Mucosa of descending colon (tissue), 3 donors: ENCODE measurements around the gene FGGY. TPM values are rescaled to one million over a fixed set of nuclear protein-coding genes. Genes with fewer than 3 reads are reported as not detected.

Source experiments
- ATAC-seq: fragments of 200-7000 bp; cut with Tn5 transposase; one replicate; pipeline ENCODE4 v1.9.1; 2020; ENCODE audit warnings: mild to moderate bottlenecking, moderate library complexity
- DNase-seq, 3 donors: peaks; one replicate each; pipeline ENCODE4 v3.0.0-alpha.2; 2020
- H3K36me3 ChIP-seq: fragments of 200-600 bp; one replicate; pipeline ENCODE4 v1.8.0; 2021; ENCODE audit warnings: low read depth, mild to moderate bottlenecking
- H3K4me1 ChIP-seq: fragments of 200-600 bp; one replicate; pipeline ENCODE4 v1.8.0; 2021; ENCODE audit warnings: low read depth, mild to moderate bottlenecking
- H3K4me3 ChIP-seq: fragments of 200-600 bp; one replicate; pipeline ENCODE4 v1.8.0; 2021; ENCODE audit warnings: mild to moderate bottlenecking
- H3K9me3 ChIP-seq: fragments of 200-600 bp; one replicate; pipeline ENCODE4 v1.8.0; 2021; ENCODE audit warnings: mild to moderate bottlenecking
- CTCF ChIP-seq: fragments of 200-600 bp; IDR thresholded peaks from one replicate; pipeline ENCODE4 v1.8.0; 2022; ENCODE audit warnings: antibody characterized with exemption, mild to moderate bottlenecking
- intact Hi-C, 2 donors: fragments of 100-400 bp; cut with DNase I in 1 of 2; cut with micrococcal nuclease in 1 of 2; formaldehyde crosslinking; loops; one replicate each; pipeline versions ENCODE4 v1.11.0 to v1.11.1; 2022; cut with DNase I, micrococcal nuclease
- total RNA-seq, 3 donors: library from RNA; stranded (reverse); fragmentation: NEBNext Ultra II Directional in 2 of 3; extraction: Animal tissue kit (Norgen Biotek cat#: 25700) in 2 of 3; gene quantifications; one replicate each; pipeline versions ENCODE4 v1.2.1 to v1.2.4, GENCODE V29; 2021 to 2023
- donor health status: DM: no; HTN: no; CAD: no; lungs with moderate emphysema.
- donor health status: DM: no; HTN: no; CAD: no.
- donor health status: DM: no; HTN: yes; CAD: no.

The FGGY gene
- total RNA-seq, 3 donors from 2014 or later: 25.2 to 38.3 (median 36.6) TPM

GRCh38 chr1:59378621-59379370, 81.9 kb downstream of the FGGY start:
- ATAC-seq (peak; percentile 48), DNase-seq (peak in 1 of 3 donors; percentile 21)
- no peak overlapping the region for H3K4me3 ChIP-seq
- no peaks in the 10 kb centered on the region for H3K4me1 ChIP-seq
- intact Hi-C loops: loop anchor here in 1 of 2 donors (5.0 kb wide), 1 partner anchor 831 kb away; the partner anchor contains the start of gene OMA1
- H3K36me3 ChIP-seq: no peaks in the 10 kb centered on the region
- no peaks in the 10 kb centered on the region for H3K9me3 ChIP-seq
- no peak for TF ChIP-seq CTCF

GRCh38 chr1:59379371-59379728, 82.5 kb downstream of the FGGY start:
- Histone ChIP-seq H3K36me3 (no peaks in the 10 kb centered on the region), H3K4me1 (no peaks in the 10 kb centered on the region), H3K9me3 (no peaks in the 10 kb centered on the region), H3K4me3 (no peak overlapping the region)
- intact Hi-C loops: loop anchor here in 1 of 2 donors (5.0 kb wide), 1 partner anchor 832 kb away; the partner anchor contains the start of gene OMA1
- ATAC-seq (peak; percentile 46), DNase-seq (no peak)
- no peak for TF ChIP-seq CTCF

GRCh38 chr1:59383963-59384362, 87.1 kb downstream of the FGGY start:
- intact Hi-C loops: no loop called here
- H3K36me3 ChIP-seq: no peaks in the 10 kb centered on the region
- ATAC-seq (no peak), DNase-seq (no peak)
- TF ChIP-seq CTCF: no peak
- no peaks in the 10 kb centered on the region for H3K4me1 ChIP-seq
- no peaks in the 10 kb centered on the region for H3K9me3 ChIP-seq
- no peak overlapping the region for H3K4me3 ChIP-seq

- Histone ChIP-seq H3K4me1 (no peaks in the 10 kb centered on the region), H3K9me3 (no peaks in the 10 kb centered on the region), H3K36me3 (no peaks in the 10 kb centered on the region), H3K4me3 (no peak overlapping the region)
- intact Hi-C loops: no loop called here
- no peak for TF ChIP-seq CTCF
- ATAC-seq: no peak
- no peak for DNase-seq
Measured at GRCh38 chr1:59384443-59384842, 87.5 kb downstream of the FGGY start.

GRCh38 chr1:59388191-59388590, 91.3 kb downstream of the FGGY start:
- intact Hi-C loops: no loop called here

More at GRCh38 chr1:59388191-59388590, 91.3 kb downstream of the FGGY start:
- H3K4me1 ChIP-seq: no peaks in the 10 kb centered on the region
- DNase-seq (no peak), ATAC-seq (no peak)
- no peaks in the 10 kb centered on the region for H3K9me3 ChIP-seq
- no peaks in the 10 kb centered on the region for H3K36me3 ChIP-seq
- no peak for TF ChIP-seq CTCF
- H3K4me3 ChIP-seq: no peak overlapping the region
